ENCODE measurements around the gene SWT1.
"Not testable (repeated sequence)": the region's sequence is repeated elsewhere in the genome, so short reads cannot be mapped to it uniquely, and the experiment has no call there.

Gene SWT1

DNA sequence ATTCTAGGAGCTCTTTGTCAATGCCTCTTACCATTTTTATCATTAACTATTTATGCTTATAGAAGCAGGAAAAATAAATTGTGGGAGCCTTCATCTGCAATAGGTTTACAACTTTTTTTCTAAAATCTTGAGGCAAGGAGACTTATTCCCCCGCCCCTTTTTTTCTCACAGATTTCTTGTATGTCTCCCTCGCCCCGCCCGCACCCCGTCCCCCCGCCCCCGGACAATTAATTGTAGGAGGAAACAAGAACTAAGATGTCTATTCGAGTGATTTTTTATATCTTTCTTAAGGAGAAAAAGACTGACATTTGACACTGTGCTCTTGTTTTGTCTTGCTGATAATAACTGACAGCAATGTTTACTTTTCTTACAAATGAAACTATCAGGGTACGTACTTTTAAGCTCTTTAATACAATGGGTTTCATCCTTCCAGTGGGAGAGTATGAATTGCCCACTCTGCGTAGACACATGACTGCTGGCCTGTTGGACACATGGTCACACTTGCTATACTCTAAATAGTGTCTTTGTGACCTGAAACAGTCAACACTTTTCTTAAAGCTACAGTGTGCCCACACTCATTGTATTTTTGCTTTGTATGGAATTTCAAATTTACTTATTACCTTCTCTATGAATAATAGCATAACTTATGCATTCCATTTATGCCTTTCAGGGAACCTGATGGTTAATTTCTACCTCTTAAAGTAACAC, 161.6 kb downstream of the SWT1 start:
- peak overlapping the region in 1 of 2 donors; percentile 94 for H3K27ac ChIP-seq
- no peak overlapping the region for H3K4me3 ChIP-seq
- no peak for DNase-seq (ENCODE audit: low spot score)
- TF ChIP-seq, protein P1, sequence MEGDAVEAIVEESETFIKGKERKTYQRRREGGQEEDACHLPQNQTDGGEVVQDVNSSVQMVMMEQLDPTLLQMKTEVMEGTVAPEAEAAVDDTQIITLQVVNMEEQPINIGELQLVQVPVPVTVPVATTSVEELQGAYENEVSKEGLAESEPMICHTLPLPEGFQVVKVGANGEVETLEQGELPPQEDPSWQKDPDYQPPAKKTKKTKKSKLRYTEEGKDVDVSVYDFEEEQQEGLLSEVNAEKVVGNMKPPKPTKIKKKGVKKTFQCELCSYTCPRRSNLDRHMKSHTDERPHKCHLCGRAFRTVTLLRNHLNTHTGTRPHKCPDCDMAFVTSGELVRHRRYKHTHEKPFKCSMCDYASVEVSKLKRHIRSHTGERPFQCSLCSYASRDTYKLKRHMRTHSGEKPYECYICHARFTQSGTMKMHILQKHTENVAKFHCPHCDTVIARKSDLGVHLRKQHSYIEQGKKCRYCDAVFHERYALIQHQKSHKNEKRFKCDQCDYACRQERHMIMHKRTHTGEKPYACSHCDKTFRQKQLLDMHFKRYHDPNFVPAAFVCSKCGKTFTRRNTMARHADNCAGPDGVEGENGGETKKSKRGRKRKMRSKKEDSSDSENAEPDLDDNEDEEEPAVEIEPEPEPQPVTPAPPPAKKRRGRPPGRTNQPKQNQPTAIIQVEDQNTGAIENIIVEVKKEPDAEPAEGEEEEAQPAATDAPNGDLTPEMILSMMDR (IDR thresholded peaks at IDR 0.05), result no peak

DNA sequence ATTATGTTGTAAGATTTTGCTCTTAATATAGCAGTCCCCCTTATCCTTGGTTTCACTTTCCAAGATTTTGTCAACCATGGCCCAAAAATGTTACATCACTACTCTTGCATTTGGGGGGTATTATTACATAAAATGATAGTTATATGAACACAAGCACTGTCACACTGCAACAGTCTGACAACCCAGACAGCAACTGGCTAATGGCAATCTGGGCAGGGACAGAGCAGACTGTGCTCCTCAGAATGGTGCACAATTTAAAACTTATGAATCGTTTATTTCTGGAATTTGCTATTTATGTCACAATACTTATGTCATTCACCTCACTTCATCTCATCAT, 162.1 kb downstream of the SWT1 start:
- Histone ChIP-seq H3K27ac (peak overlapping the region in 1 of 2 donors; percentile 94), H3K4me3 (no peak overlapping the region)
- DNase-seq (ENCODE audit: low spot score), result no peak
- TF ChIP-seq, protein P1 (IDR thresholded peaks at IDR 0.05), result no peak

DNA sequence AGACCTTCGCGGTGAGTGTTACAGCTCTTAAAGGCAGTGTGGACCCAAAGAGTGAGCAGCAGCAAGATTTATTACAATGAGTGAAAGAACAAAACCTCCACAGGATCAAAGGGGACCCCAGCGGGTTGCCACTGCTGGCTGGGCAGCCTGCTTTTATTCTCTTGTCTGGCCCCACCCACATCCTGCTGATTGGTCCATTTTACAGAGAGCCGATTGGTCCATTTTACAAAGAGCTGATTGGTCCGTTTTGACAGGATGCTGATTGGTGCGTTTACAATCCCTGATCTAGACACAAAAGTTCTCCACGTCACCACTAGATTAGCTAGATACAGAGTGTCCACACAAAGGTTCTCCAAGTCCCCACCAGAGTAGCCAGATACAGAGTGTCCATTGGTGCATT, 164.1 kb downstream of the SWT1 start:
- not testable (repeated sequence) for H3K4me3 ChIP-seq; H3K27ac ChIP-seq; DNase-seq (ENCODE audit: low spot score)

DNA sequence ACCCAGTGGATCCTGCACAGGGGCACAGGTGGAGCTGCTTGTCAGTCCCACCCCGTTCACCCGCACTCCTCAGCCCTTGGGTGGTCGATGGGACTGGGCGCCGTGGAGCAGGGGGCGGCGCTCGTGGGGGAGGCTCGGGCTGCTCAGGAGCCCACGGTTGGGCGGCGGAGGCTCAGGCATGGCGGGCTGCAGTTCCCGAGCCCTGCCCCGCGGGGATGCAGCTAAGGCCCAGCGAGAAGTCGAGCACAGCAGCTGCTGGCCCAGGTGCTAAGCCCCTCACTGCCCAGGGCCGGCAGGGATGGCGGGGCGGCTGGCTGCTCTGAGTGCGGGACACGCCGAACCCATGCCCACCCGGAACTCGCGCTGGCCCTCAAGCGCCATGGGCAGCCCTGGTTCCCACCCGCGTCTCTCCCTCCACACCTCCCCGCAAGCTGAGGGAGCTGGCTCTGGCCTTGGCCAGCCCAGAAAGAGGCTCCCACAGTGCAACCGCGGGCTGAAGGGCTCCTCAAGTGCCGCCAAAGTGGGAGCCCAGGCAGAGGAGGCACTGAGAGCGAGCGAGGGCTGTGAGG, 164.8 kb downstream of the SWT1 start:
- H3K4me3 ChIP-seq; H3K27ac ChIP-seq; DNase-seq (ENCODE audit: low spot score): not testable (repeated sequence)

DNA sequence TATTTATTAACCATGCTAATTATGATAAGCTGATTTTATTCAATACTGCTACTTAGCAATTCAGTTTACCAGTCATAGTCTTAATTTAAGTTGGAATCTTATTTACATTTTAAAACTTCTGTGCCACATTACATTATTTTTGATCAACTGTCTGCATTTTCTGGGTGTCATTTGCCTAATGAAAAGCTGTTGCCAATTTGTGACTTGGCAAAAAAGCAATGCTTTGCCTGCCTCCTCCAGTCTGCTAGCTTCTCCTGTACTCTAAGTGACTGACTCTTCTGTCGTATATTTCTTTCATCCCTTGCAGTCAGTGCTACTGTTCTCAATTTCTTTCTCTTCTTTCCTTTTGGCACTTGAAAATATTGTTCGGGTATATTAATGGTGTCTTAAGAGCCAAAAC, 165.7 kb downstream of the SWT1 start:
- TF ChIP-seq, protein P1 (IDR thresholded peaks at IDR 0.05), result no peak
- DNase-seq (ENCODE audit: low spot score), result no peak
- Histone ChIP-seq H3K4me3 (no peak overlapping the region), H3K27ac (no peak overlapping the region)

DNA sequence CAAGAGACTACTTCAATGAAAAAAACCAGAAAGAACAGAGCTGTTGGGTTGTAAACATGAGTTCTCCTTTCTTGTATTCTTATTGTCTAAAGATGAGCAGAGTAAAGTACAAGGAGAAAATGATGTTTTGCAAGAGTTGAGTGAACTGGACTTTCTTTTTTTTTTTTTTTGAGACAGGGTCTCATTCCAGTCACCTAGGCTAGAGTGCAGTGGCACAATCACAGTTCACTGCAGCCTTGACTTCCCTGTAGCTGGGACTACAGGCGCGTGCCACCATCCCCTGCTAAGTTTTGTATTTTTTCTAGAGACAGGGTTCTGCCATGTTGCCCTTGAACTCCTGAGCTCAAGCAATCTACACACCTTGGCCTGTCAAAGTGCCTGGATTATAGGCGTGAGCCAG, 167.2 kb downstream of the SWT1 start:
- no peak for DNase-seq (ENCODE audit: low spot score)
- Histone ChIP-seq H3K4me3 (no peak overlapping the region), H3K27ac (no peak overlapping the region)
- TF ChIP-seq, protein P1 (IDR thresholded peaks at IDR 0.05), result no peak

DNA sequence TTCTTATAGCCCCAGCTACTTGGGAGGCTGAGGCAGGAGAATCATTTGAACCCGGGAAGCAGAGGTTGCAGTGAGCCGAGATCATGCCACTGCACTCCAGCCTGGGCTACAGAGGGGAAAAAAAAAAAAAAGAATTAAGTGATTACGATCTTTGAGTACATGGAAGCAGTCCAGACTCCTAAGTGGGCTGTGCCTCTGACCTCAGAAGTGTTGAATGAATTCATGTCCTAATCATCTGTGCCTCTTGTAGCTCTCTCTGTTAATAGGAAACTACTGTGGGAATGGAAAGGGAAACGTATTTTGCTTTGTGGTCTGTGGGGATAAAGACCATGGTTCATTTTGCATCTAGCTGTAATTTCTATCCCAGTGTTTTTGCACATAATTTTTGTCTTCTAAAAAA, 168.4 kb downstream of the SWT1 start:
- no peak for DNase-seq (ENCODE audit: low spot score)
- no peak overlapping the region for H3K4me3 ChIP-seq
- TF ChIP-seq, protein P1 (IDR thresholded peaks at IDR 0.05), result no peak
- H3K27ac ChIP-seq, result no peak overlapping the region

DNA sequence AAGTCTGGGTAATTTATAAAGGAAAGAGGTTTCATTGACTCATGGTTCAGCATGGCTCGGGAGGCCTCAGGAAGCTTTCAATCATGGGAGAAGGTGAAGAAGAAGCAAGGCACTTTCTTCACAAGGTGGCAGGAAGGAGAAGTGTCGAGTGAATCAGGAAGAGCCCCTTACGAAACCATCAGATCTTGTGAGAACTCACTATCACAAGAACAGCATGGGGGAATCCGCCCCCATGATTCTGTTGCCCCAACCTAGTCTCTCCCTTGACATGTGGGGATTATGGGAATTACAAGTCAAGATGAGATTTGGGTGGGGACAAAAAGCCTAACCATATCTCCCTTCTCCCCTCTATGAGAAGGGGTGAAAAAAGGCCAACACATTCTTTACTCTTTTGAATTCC, 171.3 kb downstream of the SWT1 start:
- no peak for DNase-seq (ENCODE audit: low spot score)
- Histone ChIP-seq H3K4me3 (no peak overlapping the region), H3K27ac (no peak overlapping the region)
- TF ChIP-seq, protein P1 (IDR thresholded peaks at IDR 0.05), result no peak
